ENCODE results near the gene CFL1. TPM values are rescaled to one million over a fixed set of nuclear protein-coding genes. Genes with fewer than 3 reads are reported as not detected.

Gene CFL1
- total and polyA plus RNA-seq, 4 donors = 387 to 1,282 (median 730) TPM

DNA sequence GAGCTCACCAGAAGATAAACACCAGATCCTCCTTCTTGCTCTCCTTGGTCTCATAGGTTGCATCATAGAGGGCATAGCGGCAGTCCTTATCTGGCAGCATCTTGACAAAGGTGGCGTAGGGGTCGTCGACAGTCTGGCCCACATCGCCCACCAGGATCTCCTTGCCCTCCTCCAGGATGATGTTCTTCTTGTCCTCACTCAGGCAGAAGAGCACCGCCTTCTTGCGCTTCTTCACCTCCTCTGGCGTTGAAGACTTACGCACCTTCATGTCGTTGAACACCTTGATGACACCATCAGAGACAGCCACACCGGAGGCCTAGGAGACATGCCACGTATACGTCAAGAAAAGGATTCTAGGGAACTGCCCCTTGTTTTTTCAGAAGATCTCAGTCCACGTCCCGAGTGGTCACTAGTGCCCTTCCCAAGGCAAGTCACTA lies 2.0 kb downstream of the CFL1 start:
- Histone ChIP-seq H3K9ac (ENCODE audit: insufficient read depth in 1 of 2, low read length in 2 of 2) (peak overlapping the region in 1 of 2 donors; percentile 2), H3K27me3 (ENCODE audit: control insufficient read depth in 3 of 3, insufficient read depth in 3 of 3, low read length in 2 of 3) (no peaks in the 10 kb centered on the region), H3K27ac (ENCODE audit: low read depth in 1 of 2, low read length in 1 of 2) (peak overlapping the region in 1 of 2 donors; percentile 95), H3K36me3 (ENCODE audit: control insufficient read depth in 4 of 4, insufficient read depth in 4 of 4, low read length in 4 of 4) (peaks cover 24 to 51% (median 31%) of the 10 kb centered on the region in 4 donors), H3K4me1 (ENCODE audit: control insufficient read depth in 5 of 5, insufficient read depth in 5 of 5, low read length in 5 of 5) (peaks cover 0 to 30% (median 10%) of the 10 kb centered on the region in 5 donors), H3K4me3 (no peak overlapping the region), H3K9me3 (ENCODE audit: control insufficient read depth in 4 of 4, insufficient read depth in 3 of 4, low read length in 3 of 4) (peaks cover 0 to 6% (median 2%) of the 10 kb centered on the region in 4 donors)
- ATAC-seq (ENCODE audit: insufficient read depth, low FRiP score) = no peak
- DNase-seq = peak in 1 of 3 donors; percentile 10
- TF ChIP-seq, protein P1, sequence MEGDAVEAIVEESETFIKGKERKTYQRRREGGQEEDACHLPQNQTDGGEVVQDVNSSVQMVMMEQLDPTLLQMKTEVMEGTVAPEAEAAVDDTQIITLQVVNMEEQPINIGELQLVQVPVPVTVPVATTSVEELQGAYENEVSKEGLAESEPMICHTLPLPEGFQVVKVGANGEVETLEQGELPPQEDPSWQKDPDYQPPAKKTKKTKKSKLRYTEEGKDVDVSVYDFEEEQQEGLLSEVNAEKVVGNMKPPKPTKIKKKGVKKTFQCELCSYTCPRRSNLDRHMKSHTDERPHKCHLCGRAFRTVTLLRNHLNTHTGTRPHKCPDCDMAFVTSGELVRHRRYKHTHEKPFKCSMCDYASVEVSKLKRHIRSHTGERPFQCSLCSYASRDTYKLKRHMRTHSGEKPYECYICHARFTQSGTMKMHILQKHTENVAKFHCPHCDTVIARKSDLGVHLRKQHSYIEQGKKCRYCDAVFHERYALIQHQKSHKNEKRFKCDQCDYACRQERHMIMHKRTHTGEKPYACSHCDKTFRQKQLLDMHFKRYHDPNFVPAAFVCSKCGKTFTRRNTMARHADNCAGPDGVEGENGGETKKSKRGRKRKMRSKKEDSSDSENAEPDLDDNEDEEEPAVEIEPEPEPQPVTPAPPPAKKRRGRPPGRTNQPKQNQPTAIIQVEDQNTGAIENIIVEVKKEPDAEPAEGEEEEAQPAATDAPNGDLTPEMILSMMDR (IDR thresholded peaks at IDR 0.05; ENCODE audit: control extremely low read depth, extremely low read depth) = no peak
- whole genome bisulfite sequencing, 2 donors = 87 to 93% methylated on average over 15 of the region's 15 CpGs

GRCh38 chr11:65854852-65855837 lies 2.8 kb downstream of the CFL1 start:
- Histone ChIP-seq H3K4me3 (no peak overlapping the region), H3K27ac (ENCODE audit: low read depth in 1 of 2, low read length in 1 of 2) (no peak overlapping the region), H3K36me3 (ENCODE audit: control insufficient read depth in 4 of 4, insufficient read depth in 4 of 4, low read length in 4 of 4) (peaks cover 24 to 53% (median 31%) of the 10 kb centered on the region in 4 donors), H3K27me3 (ENCODE audit: control insufficient read depth in 3 of 3, insufficient read depth in 3 of 3, low read length in 2 of 3) (no peaks in the 10 kb centered on the region), H3K9ac (ENCODE audit: insufficient read depth in 1 of 2, low read length in 2 of 2) (no peak overlapping the region), H3K4me1 (ENCODE audit: control insufficient read depth in 5 of 5, insufficient read depth in 5 of 5, low read length in 5 of 5) (peaks cover 0 to 29% (median 10%) of the 10 kb centered on the region in 5 donors), H3K9me3 (ENCODE audit: control insufficient read depth in 4 of 4, insufficient read depth in 3 of 4, low read length in 3 of 4) (peaks cover 0 to 6% (median 2%) of the 10 kb centered on the region in 4 donors)
- WGBS, 2 donors = 85 to 88% methylated on average over 15 of the region's 15 CpGs
- DNase-seq (peak in 1 of 3 donors; percentile 8), ATAC-seq (ENCODE audit: insufficient read depth, low FRiP score) (no peak)
- TF ChIP-seq, protein P1 (IDR thresholded peaks at IDR 0.05; ENCODE audit: control extremely low read depth, extremely low read depth) = no peak

GRCh38 chr11:65854161-65854592 lies 3.8 kb downstream of the CFL1 start:
- peaks cover 0 to 22% (median 10%) of the 10 kb centered on the region in 5 donors for H3K4me1 ChIP-seq (ENCODE audit: control insufficient read depth in 5 of 5, insufficient read depth in 5 of 5, low read length in 5 of 5)
- DNase-seq (no peak), ATAC-seq (ENCODE audit: insufficient read depth, low FRiP score) (no peak)
- WGBS, 2 donors = 91 to 99% methylated on average over 4 of the region's 4 CpGs
- no peaks in the 10 kb centered on the region for H3K27me3 ChIP-seq (ENCODE audit: control insufficient read depth in 3 of 3, insufficient read depth in 3 of 3, low read length in 2 of 3)
- peaks cover 24 to 53% (median 31%) of the 10 kb centered on the region in 4 donors for H3K36me3 ChIP-seq (ENCODE audit: control insufficient read depth in 4 of 4, insufficient read depth in 4 of 4, low read length in 4 of 4)
- H3K4me3 ChIP-seq = no peak overlapping the region
- no peak overlapping the region for H3K9ac ChIP-seq (ENCODE audit: insufficient read depth in 1 of 2, low read length in 2 of 2)
- no peak overlapping the region for H3K27ac ChIP-seq (ENCODE audit: low read depth in 1 of 2, low read length in 1 of 2)
- H3K9me3 ChIP-seq (ENCODE audit: control insufficient read depth in 4 of 4, insufficient read depth in 3 of 4, low read length in 3 of 4) = peaks cover 0 to 6% (median 2%) of the 10 kb centered on the region in 4 donors
- TF ChIP-seq, protein P1 (IDR thresholded peaks at IDR 0.05; ENCODE audit: control extremely low read depth, extremely low read depth) = no peak

Measured in lung (tissue), 12 donors.